Neural progenitor cell (in vitro differentiated cells): ENCODE results near the gene PJA1. TPM values are rescaled to one million over a fixed set of nuclear protein-coding genes. Genes with fewer than 3 reads are reported as not detected.

Experiments used
- DNase-seq: peaks from one replicate; pipeline ENCODE4 v3.0.0-alpha.2; 2016; ENCODE audit warnings: low spot score
- H2AFZ ChIP-seq: fragments of 200-600 bp; sonication (generic); replicated peaks from 2 replicates; pipeline ENCODE4 v1.6.1; 2016; ENCODE audit warnings: antibody characterized with exemption
- H3F3A ChIP-seq: fragments of 200-600 bp; sonication (generic); 2 replicates; pipeline ENCODE4 v1.6.1; 2016; ENCODE audit warnings: antibody characterized with exemption, low read depth
- H3K27ac ChIP-seq: fragments of 200-600 bp; sonication (generic); 2 replicates; pipeline ENCODE4 v1.5.1; 2016; ENCODE audit warnings: mild to moderate bottlenecking
- H3K27me3 ChIP-seq: fragments of 200-600 bp; sonication (generic); 2 replicates; pipeline ENCODE4 v1.6.1; 2016; ENCODE audit warnings: mild to moderate bottlenecking, moderate library complexity
- H3K36me3 ChIP-seq: fragments of 200-600 bp; sonication (generic); 2 replicates; pipeline ENCODE4 v1.5.1; 2016
- H3K4me1 ChIP-seq: fragments of 200-600 bp; sonication (generic); 2 replicates; pipeline ENCODE4 v1.6.1; 2016; ENCODE audit warnings: mixed run types
- H3K4me2 ChIP-seq: fragments of 200-600 bp; sonication (generic); 2 replicates; pipeline ENCODE4 v1.6.1; 2016
- H3K4me3 ChIP-seq: fragments of 200-600 bp; sonication (generic); 2 replicates; pipeline ENCODE4 v1.5.1; 2016
- H3K79me2 ChIP-seq: fragments of 200-600 bp; sonication (generic); 2 replicates; pipeline ENCODE4 v1.6.1; 2016; ENCODE audit warnings: low read depth
- H3K9ac ChIP-seq: fragments of 200-600 bp; sonication (generic); 2 replicates; pipeline ENCODE4 v1.6.1; 2016
- H3K9me3 ChIP-seq: fragments of 200-600 bp; sonication (generic); 2 replicates; pipeline ENCODE4 v1.5.1; 2016; ENCODE audit warnings: low read depth
- H4K20me1 ChIP-seq: fragments of 200-600 bp; sonication (generic); 2 replicates; pipeline ENCODE4 v1.6.1; 2016; ENCODE audit warnings: low read depth
- H3K27ac Mint-ChIP-seq: 3 replicates; pipeline ENCODE4 v1.8.0; 2021; ENCODE audit warnings: mixed read lengths
- H3K27me3 Mint-ChIP-seq: 2 replicates; pipeline ENCODE4 v1.8.0; 2022; ENCODE audit warnings: low read depth, mild to moderate bottlenecking, inconsistent platforms, moderate library complexity, mixed read lengths; ENCODE audit not compliant: insufficient read depth
- H3K36me3 Mint-ChIP-seq: 3 replicates; pipeline ENCODE4 v1.8.0; 2021; ENCODE audit warnings: mixed read lengths
- H3K4me1 Mint-ChIP-seq: 3 replicates; pipeline ENCODE4 v1.8.0; 2021; ENCODE audit warnings: mixed read lengths
- H3K4me3 Mint-ChIP-seq: 3 replicates; pipeline ENCODE4 v1.8.0; 2021; ENCODE audit warnings: mild to moderate bottlenecking, moderate library complexity, mixed read lengths
- H3K9me3 Mint-ChIP-seq: 3 replicates; pipeline ENCODE4 v1.8.0; 2020; ENCODE audit warnings: mixed read lengths
- EZH2 ChIP-seq: fragments of 200-600 bp; sonication (generic); IDR thresholded peaks from 2 replicates; pipeline ENCODE4 v1.6.1; 2017; ENCODE audit warnings: antibody characterized with exemption, mild to moderate bottlenecking, moderate library complexity
- EZH2phosphoT487 ChIP-seq: fragments of 200-600 bp; sonication (generic); IDR thresholded peaks from 2 replicates; pipeline ENCODE4 v1.6.1; 2017; ENCODE audit warnings: antibody characterized with exemption
- total RNA-seq: library from RNA; depleted of rRNA; stranded (reverse); fragments of >200 nt; gene quantifications from 2 replicates; pipeline ENCODE4 v1.2.3, GENCODE V29; 2015; ENCODE audit warnings: low replicate concordance
- TF ChIP-seq, protein P1 (sequence below): fragments of 200-600 bp; sonication (generic); IDR thresholded peaks from 2 replicates; pipeline ENCODE4 v1.5.1; 2017; ENCODE audit warnings: antibody characterized with exemption, mild to moderate bottlenecking

Gene PJA1
- total RNA-seq, 1 donor from 2014 or later = 62.1 TPM

DNA sequence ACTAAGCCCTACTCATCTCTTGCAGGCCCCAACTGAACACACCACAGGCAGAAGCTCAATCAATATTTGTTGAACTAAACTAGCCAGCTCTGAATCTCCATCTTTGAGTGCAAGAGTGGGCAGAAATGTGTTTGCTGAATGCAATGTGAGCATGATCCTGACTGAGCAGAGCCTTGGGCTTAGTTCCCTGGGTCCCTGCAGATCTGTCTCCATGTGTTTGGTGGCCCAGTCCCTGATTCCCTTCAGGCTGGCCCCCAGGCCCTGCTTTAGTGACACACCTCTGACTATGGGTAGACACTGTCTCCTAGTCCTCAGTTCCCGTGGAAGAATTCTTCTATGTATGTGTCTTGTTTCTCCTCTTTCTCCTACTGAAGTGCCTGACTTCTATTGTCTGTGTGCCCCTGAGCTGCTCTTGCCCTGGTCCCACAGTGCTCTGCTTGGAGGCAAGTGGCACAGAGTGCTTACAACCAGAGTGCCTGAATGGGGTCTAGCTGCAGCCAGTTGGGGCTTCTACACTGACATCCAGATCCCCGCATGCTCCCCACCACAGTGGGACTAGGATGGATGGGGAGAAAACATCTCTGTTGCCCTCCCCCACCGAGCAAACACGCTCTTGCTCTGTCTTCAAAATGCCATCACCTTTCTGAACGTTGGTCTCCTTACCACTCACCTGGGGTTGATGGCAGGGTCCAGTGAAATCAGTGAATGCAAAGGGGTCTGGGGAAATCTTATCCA, 9.3 kb downstream of the PJA1 start:
- Histone ChIP-seq H3K27me3 (no peaks in the 10 kb centered on the region), H3F3A (peaks cover 13% of the 10 kb centered on the region), H3K9me3 (no peaks in the 10 kb centered on the region), H3K9ac (no peak overlapping the region), H2AFZ (no peak overlapping the region), H3K27ac (no peak overlapping the region), H3K4me2 (no peak overlapping the region), H4K20me1 (peaks cover 5% of the 10 kb centered on the region), H3K36me3 (no peaks in the 10 kb centered on the region), H3K79me2 (no peaks in the 10 kb centered on the region), H3K4me3 (no peak overlapping the region), H3K4me1 (peaks cover 16% of the 10 kb centered on the region)
- peaks cover 3% of the 10 kb centered on the region for H3K27me3 Mint-ChIP-seq
- peaks cover 4% of the 10 kb centered on the region for H3K9me3 Mint-ChIP-seq
- peaks cover 43% of the 10 kb centered on the region for H3K4me1 Mint-ChIP-seq
- TF ChIP-seq, protein P1, sequence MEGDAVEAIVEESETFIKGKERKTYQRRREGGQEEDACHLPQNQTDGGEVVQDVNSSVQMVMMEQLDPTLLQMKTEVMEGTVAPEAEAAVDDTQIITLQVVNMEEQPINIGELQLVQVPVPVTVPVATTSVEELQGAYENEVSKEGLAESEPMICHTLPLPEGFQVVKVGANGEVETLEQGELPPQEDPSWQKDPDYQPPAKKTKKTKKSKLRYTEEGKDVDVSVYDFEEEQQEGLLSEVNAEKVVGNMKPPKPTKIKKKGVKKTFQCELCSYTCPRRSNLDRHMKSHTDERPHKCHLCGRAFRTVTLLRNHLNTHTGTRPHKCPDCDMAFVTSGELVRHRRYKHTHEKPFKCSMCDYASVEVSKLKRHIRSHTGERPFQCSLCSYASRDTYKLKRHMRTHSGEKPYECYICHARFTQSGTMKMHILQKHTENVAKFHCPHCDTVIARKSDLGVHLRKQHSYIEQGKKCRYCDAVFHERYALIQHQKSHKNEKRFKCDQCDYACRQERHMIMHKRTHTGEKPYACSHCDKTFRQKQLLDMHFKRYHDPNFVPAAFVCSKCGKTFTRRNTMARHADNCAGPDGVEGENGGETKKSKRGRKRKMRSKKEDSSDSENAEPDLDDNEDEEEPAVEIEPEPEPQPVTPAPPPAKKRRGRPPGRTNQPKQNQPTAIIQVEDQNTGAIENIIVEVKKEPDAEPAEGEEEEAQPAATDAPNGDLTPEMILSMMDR = no peak
- TF ChIP-seq EZH2 = no peak
- no peak for TF ChIP-seq EZH2phosphoT487
- no peak for DNase-seq
- no peak overlapping the region for H3K4me3 Mint-ChIP-seq
- no peaks in the 10 kb centered on the region for H3K36me3 Mint-ChIP-seq
- H3K27ac Mint-ChIP-seq = peak overlapping the region; percentile 7

DNA sequence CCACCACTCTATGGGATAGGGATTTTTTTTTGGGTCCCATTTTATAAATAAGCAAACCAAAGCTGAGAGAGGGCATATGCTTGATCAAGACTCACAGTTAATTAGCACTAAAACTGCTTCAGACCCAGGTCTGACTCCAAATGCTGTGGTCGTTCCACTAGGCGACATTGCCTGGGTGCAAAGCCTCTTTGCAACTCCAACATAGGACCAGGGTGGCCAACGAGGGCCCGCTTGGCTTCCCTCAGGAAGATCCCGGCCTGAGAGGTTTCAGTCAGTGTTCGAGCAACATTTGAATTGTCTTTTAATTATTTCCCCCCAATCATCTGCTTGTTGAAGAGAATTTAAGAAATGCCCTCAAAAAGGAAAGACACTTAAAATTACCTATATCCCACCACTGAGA, 11.2 kb downstream of the PJA1 start:
- no peak overlapping the region for H3K27ac ChIP-seq
- peaks cover 13% of the 10 kb centered on the region for H3K4me1 ChIP-seq
- Mint-ChIP-seq H3K27ac (no peak overlapping the region), H3K9me3 (peaks cover 4% of the 10 kb centered on the region), H3K36me3 (no peaks in the 10 kb centered on the region), H3K4me1 (peaks cover 48% of the 10 kb centered on the region), H3K4me3 (no peak overlapping the region), H3K27me3 (peaks cover 3% of the 10 kb centered on the region)
- H3K9ac ChIP-seq = no peak overlapping the region
- no peaks in the 10 kb centered on the region for H4K20me1 ChIP-seq
- no peak overlapping the region for H2AFZ ChIP-seq
- DNase-seq = no peak
- no peaks in the 10 kb centered on the region for H3K9me3 ChIP-seq
- TF ChIP-seq, protein P1 = no peak
- TF ChIP-seq EZH2 (no peak), EZH2phosphoT487 (no peak)
- H3K27me3 ChIP-seq = no peaks in the 10 kb centered on the region
- H3K79me2 ChIP-seq = no peaks in the 10 kb centered on the region
- no peak overlapping the region for H3K4me3 ChIP-seq
- peaks cover 27% of the 10 kb centered on the region for H3F3A ChIP-seq
- no peak overlapping the region for H3K4me2 ChIP-seq
- H3K36me3 ChIP-seq = no peaks in the 10 kb centered on the region

DNA sequence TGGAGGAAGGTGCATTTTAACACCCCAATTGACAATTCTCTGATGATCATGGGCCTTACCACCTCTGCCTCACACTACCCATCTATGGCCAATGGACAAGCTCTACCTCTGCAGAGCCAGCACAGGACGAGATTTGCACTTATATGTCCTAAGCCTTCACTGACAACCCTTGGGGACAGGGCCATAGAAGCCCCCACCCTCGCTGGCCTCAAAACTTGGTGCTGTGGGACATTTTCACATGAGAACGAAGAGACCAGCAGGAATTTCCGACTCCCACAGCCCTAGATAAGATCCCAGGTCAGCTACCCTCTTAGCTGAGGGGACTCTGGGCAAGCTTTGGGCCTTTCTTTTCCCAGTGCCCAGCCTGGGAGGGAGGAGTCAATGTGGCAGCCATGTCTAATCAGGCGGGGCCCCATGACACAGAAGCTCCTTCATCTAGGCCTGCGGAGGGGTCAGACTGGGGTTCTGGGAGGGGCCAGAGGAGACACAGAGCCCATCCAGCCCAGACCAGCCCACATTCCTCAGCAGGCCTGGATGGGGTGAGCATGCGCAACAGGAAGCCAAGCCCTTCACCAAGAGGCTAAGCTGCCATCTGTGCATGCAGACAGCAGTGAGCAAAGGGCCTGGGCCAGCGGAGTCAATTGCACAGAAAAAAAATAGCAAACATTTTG, 12.1 kb downstream of the PJA1 start:
- Mint-ChIP-seq H3K4me3 (peak overlapping the region; percentile 24), H3K4me1 (peaks cover 52% of the 10 kb centered on the region), H3K27ac (peak overlapping the region; percentile 63), H3K27me3 (peaks cover 3% of the 10 kb centered on the region), H3K36me3 (no peaks in the 10 kb centered on the region), H3K9me3 (peaks cover 4% of the 10 kb centered on the region)
- H3K79me2 ChIP-seq = no peaks in the 10 kb centered on the region
- H3K9ac ChIP-seq = no peak overlapping the region
- H3F3A ChIP-seq = peaks cover 35% of the 10 kb centered on the region
- no peaks in the 10 kb centered on the region for H3K36me3 ChIP-seq
- TF ChIP-seq EZH2phosphoT487 (no peak), EZH2 (no peak)
- TF ChIP-seq, protein P1 = no peak
- no peaks in the 10 kb centered on the region for H3K9me3 ChIP-seq
- H3K27me3 ChIP-seq = no peaks in the 10 kb centered on the region
- H3K4me3 ChIP-seq = no peak overlapping the region
- H3K4me1 ChIP-seq = peaks cover 13% of the 10 kb centered on the region
- H3K4me2 ChIP-seq = no peak overlapping the region
- H4K20me1 ChIP-seq = no peaks in the 10 kb centered on the region
- H2AFZ ChIP-seq = no peak overlapping the region
- DNase-seq = peak; percentile 87
- H3K27ac ChIP-seq = no peak overlapping the region
